ENCODE results near the gene BTBD19.
"Not testable (repeated sequence)": the region's sequence is repeated elsewhere in the genome, so short reads cannot be mapped to it uniquely, and the experiment has no call there.

BTBD19 gene

DNA sequence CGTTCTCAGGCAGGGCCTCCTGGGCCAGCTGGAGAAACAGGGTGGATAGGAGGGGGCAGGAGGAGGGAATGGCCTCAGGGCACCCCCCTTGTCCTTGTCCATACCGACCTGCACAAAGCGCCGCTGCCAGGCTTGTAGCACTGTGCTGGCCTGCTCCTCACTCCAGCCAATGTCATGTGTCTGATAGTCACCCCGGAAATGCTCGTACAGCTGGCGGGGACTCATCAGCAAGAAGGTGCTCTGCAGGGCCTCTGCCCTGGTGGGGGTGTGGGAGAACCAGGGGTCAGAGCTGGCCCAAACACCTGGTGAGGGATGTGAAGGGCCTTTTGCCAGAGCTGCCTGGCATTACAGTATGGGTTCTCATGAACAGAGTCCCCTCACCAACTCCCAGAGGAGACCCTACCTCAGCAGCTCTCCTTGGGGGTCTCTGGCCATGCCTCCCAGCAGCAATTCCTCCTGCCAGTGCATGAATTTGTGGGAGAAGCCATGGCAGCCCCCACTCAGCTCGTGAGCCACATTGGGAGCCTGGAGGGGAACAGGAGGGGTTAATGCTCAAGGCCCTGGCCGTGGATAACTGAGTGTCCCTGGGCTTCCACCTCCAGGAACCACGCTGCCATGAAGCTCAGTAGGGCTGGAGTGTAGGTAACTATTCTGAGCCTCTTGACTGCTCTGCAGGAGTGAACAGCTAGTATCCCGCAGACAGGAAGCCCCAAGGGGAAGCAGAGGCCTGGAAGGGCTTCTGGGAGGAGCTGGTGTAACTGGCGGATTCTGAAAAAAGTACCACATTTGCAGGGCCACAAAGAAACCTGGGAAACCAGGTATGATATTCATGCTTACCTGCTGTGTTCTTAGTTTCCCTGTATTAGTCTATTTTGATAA, 21.4 kb downstream of the BTBD19 start:
- no peak for DNase-seq

DNA sequence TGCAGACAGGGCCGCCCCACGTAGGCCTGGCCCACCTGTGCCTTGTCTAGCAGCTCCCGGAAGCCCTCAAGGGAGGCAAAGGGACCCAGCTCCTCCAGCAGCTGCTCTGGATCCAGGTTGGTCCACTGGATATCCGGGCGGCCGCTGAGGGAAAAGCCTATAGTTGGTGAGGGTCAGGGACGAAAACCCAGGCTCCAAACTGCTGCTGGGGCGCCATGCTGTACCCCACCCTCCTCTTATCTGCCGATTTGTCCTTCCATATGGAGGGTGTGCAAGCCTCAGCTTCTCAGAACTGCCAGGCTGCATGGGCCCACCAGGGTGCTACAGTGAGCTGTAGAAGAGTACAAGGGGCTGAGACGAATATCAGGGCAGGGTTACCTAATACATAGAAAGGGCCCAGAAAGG, 22.6 kb downstream of the BTBD19 start:
- DNase-seq = no peak

- DNase-seq = no peak
These were observed 23.2 kb downstream of the BTBD19 start for GRCh38 chr1:44831516-44831915.

DNA sequence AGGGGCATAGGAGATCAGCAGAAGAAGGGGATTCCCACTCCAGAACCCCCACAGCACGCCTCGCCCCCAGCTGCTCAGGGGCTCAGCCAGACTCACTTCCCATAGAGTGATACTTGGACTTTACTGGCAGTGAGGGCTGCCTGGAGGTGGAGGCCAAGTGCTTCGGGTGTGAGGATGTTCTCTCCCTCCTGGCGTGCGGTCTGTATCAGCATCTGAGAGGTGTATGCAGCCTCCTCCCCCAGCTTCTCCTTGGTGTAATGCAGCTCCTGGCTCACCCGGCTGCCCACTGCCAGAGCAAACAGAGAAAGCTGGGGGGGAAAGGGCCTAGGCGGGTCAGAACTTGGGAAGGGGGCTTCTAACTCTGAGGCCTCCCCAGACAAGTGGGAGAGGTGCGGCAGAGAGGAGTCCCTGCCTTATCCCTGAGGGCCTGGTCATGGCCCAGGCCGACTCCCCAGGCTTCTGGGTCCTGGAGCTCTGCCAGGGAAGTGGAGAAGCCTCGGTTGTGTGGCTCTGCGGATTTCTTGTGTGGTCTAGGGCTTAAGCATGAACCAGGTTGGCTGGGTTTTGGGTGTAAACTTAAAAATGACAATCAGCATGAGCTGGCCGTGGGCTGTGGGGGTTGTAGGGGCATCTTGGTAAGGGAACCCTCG, 23.9 kb downstream of the BTBD19 start:
- DNase-seq = no peak

DNA sequence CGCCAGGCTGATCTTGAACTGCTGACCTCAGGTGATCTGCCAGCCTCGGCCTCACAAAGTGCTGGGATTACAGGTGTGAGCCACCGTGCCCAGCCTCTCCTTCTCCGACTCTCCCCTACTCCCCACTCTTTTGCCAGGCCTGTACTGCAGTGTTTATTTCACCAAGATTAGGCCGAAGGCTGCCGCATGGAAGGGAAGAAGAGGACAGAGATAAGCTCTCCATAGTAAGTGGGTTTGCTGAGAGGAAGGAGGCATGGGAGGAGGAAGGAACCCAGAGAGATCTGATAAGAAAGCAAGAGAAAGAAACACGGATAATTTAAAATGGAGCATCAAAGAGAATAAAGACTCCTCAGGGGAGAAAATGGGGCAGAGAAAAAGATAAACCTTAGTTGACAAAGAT, 26.0 kb downstream of the BTBD19 start:
- no peak for DNase-seq

DNA sequence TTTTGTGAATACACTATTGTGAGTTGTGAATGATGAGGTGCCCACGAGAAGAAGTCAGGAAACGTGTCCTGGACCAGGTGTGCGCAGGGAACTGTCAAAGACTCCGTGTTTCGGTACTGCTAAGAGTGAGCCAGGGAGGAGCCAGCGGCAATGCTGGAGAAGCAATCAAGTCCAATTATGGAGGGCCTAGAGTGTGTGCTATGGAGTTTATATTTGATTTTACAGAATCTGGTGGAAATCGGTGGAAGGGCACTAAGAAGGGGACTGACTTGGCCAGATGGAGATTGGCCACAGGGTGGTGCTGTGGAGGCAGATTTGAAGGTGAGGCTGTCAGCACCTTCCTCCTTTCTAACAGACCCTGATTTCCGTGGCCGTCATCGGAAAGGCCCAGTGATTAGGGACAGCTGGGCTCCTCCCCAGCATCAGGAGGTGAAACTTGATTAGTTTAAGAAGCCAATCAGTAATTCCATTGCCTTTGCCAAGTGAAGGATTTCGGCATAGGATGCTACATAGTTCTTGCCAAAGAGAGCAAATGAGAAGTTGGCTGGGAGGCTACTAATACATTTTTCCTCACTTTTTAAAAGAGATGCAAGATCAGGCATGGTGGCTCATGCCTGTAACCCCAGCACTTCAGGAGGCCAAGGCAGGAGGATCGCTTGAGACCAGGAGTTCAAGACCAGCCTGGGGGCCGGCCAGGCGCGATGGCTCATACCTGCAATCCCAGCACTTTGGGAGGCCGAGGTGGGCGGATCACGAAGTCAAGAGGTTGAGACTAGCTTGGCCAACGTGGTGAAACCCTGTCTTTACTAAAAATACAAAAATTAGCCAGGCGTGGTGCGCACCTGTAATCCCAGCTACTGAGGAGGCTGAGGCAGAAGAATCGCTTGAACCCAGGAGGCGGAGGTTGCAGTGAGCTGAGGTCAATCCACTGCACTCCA, 27.7 kb downstream of the BTBD19 start:
- no peak for DNase-seq

GRCh38 chr1:44838294-44838693, 30.0 kb downstream of the BTBD19 start:
- DNase-seq = not testable (repeated sequence)

- DNase-seq = no peak
These were observed 31.3 kb downstream of the BTBD19 start for GRCh38 chr1:44839576-44839975.

DNA sequence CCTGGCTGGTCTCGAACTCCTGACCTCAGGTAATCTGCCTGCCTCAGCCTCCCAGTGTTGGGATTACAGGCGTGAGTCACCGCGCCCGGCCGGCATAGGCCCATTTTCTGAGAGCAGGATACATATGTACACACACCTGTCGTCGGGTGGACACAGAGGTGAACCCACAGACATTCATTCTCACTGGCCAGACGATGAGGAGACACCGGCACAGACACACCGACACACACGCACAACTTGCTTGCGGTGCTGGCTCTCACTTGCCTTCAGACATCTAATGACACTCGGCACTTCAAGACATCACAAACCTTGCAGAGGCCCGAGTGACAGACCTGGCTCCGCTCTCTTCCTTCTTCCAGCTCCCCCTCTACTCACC, 34.2 kb downstream of the BTBD19 start:
- no peak for DNase-seq

GRCh38 chr1:44842862-44843655, 34.7 kb downstream of the BTBD19 start, which contains the start of gene PTCH2:
Gene PTCH2, minus strand, starts transcription at chr1:44843253. Its CDS starts 321 bp downstream, at chr1:44842932.
- DNase-seq = no peak

GRCh38 chr1:44846985-44847384, 38.7 kb downstream of the BTBD19 start:
- DNase-seq = no peak

- no peak for DNase-seq
These were observed 39.5 kb downstream of the BTBD19 start for GRCh38 chr1:44847845-44848244.

GRCh38 chr1:44848456-44849181, 40.3 kb downstream of the BTBD19 start:
- DNase-seq = no peak

GRCh38 chr1:44849575-44850132, 41.3 kb downstream of the BTBD19 start:
- no peak for DNase-seq

GRCh38 chr1:44851308-44851707, 43.0 kb downstream of the BTBD19 start:
- no peak for DNase-seq

- DNase-seq = no peak
These were observed 44.9 kb downstream of the BTBD19 start for GRCh38 chr1:44853201-44853600.

- DNase-seq = no peak
These were observed 46.6 kb downstream of the BTBD19 start for GRCh38 chr1:44854970-44855369.

DNA sequence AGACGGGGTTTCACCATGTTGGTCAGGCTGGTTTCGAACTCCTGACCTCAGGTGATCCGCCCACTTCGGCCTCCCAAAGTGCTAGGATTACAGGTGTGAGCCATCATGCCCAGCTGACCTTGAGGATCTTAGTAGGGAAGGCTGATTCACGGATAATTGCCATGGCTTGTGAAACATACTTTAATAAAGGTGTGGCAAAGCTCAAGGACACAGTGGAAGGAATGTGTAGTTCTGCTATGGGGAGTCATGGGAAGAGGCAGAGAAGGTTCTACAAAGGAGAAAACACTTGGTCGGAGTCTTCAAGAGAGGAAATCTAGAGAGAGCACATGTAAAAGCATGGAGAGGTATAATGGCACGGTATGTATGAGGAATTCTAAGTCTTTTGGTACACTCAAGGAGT, 47.4 kb downstream of the BTBD19 start:
- DNase-seq = no peak

DNA sequence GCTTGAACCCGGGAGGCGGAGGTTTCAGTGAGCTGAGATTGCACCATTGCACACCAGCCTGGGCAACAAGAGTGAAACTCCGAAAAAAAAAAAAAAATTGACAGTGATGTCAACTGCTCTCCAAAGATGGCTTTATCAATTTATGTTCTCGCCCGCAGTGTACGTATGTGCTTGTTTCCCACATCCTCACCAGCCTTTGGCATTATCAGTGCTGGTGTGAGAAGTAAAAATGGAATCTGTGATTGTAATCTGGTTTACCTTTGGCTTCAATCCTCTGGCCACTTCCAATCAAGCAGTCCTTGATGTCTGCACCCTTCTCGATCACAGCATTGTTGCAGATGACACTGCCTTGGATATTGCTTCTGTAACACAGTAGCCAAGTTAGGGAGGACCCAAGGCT, 49.1 kb downstream of the BTBD19 start:
- no peak for DNase-seq

GRCh38 chr1:44860331-44860730, 52.0 kb downstream of the BTBD19 start:
- no peak for DNase-seq

DNA sequence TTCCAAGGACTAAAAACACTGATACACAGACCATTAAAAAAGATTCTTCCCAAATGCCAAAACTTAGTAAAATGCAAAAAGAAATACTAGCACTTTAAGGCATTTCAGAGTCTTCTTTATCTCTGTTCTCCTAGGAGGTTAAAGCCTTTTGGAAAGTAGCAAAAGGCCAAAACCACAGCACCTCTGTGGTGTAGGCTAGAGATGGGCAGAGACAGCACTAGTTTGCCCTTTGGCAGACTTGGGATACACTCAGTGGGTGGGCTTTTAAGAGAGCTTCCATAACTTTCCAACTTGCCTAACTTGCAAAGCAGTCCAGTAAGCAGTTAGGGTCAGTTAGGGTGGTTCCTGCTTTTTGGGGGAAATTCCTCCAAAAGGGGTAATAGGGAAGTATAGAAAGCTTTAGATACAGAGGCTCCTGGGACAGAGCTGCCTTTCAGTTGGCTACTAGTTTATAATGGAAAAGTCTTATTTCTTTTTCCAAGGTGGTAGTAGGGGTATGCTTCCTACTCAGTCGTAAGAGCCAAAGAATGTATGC, 52.6 kb downstream of the BTBD19 start:
- no peak for DNase-seq

All from cortex of kidney (tissue), 1 donor.